GM18526 (cell line): ENCODE results near the gene BBC3.
A peak's percentile ranks its signal among the peaks of the same experiment; 100 is the strongest.

Experiments used
- POLR2A ChIP-seq: IDR thresholded peaks from 3 replicates; pipeline ENCODE4 v1.6.1; 2011; ENCODE audit not compliant: insufficient read length; ENCODE audit errors: extremely low read depth

The BBC3 gene

GRCh38 chr19:47240996-47241918, 10.3 kb upstream of the BBC3 start:
- TF ChIP-seq POLR2A, result no peak

GRCh38 chr19:47240556-47240955, 9.6 kb upstream of the BBC3 start:
- TF ChIP-seq POLR2A, result no peak

- no peak for TF ChIP-seq POLR2A
Observed at GRCh38 chr19:47239610-47240296, 8.8 kb upstream of the BBC3 start.

DNA sequence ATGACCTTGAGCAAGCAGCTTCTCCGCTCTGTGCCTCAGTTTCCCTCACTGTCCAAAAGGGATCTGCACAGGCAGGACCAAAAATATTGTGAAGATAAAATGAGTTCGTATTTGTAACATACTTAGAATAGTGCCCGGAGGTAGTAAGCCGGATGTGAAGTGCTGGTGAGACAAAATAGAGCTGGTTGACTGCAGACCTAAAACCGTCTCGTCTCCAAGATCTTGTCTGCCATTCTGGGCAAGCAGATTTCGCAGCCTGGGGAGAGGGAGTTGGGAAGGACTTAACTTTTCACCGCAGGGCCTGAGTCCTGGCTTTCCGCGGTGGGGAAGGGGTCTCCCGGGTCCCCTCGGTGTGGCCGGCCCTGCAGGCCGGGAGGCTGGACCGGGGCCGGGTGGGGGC, 8.2 kb upstream of the BBC3 start:
- TF ChIP-seq POLR2A, result no peak

GRCh38 chr19:47236072-47236675, 5.2 kb upstream of the BBC3 start:
- TF ChIP-seq POLR2A, result no peak

DNA sequence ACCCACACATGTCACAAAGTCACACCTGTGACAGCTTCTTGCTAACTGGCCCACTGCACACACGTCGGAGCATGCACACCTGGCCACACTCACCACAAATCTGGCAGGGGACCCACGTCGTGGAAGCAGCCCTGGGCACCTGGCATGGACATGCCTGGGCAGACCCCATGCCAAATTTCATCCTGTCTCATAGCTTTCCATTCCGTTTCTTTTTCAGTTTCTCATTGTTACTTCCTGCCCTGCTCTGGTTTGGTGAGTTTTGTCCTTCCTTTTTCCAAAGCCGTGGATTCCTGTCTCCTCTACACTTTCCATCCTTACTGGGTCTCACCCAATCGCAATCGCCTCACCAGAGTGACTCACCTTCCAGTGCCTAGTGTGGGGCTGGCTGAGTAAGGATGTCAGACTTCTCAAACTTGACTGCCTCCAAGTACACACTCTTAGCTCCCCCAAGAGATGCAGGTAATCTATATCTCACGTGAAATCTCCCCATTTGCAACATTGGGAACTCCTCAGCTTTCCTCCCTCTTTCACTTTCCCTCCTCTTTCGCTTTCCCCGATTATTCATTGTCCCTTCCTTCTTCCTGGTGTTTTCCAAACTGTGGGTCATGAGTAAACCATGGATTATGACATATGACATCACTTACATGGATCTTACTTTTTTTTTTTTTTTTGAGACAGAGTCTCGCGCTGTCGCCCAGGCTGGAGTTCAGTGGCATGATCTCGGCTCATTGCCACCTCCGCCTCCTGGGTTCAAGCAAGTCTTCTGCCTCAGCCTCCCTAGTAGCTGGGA, 1.6 kb upstream of the BBC3 start:
- peak; percentile 34 for TF ChIP-seq POLR2A

- peak; percentile 44 for TF ChIP-seq POLR2A
Observed at GRCh38 chr19:47231215-47232054, 436 bp upstream of the BBC3 start.

DNA sequence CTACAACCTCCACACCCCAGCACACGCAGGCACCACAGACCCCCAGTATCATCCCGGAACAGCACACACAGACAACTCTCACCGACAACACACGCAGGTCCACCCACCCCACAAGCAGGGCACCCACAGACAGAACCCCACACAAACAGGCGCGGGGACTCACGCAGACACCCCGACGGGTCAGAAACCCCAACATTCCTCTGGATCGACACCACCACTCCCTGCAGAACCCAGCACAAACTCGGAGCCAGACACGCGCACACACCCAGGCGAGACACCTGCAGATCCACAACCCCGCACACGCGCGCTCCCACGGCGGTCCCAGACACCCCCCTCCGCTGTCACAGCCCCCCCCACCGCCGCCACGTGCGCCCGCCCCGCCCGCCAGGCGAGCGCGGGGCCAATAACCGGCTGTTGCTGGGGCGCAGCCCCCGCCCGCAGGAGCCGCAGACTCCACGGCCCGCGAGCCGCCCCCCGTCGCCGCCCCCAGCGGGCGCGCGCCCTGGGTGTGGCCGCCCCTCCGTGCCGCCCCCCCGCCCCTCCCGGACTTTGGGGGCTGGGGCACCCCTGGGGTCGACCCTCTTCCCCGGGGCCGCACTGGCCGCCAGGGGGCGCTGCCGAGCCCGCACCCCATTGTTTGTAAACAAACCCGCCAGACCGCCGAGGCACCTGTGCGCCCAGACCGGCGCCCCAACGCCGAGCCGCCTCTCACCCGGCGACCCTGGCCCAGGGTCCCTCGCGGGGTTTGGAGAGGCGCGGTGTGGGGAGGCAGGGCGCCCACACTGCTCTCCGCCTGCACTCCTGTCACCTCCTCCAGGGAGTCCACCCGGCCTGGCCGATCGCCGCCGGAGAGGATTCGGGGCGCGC, 712 bp downstream of the BBC3 start:
- no peak for TF ChIP-seq POLR2A

DNA sequence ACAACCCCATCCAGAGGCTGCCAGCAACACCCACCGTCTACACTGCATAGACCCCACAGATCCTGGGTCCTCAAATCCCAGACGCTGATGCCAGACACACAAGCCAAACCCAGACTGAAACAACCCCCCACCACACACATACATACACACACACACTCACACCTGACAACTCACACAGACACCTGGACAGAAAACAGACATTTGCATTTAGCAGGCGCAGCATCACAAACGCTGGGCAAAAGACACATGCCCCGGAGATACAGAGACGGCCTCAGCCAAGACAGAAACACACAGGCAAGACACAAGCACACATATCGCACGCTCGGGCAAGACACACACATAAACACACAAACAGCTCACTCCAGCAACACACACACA, 1.3 kb downstream of the BBC3 start:
- no peak for TF ChIP-seq POLR2A

- no peak for TF ChIP-seq POLR2A
Observed at GRCh38 chr19:47228937-47229675, 1.9 kb downstream of the BBC3 start.

GRCh38 chr19:47228168-47228936, 2.6 kb downstream of the BBC3 start:
- TF ChIP-seq POLR2A, result no peak
